Activated CD8-positive, alpha-beta memory T cell treated with anti-CD3 and anti-CD28 coated beads for 48 hours (primary cell): ENCODE data around the gene AZIN2.
"Not testable (repeated sequence)": the region's sequence is repeated elsewhere in the genome, so short reads cannot be mapped to it uniquely, and the experiment has no call there.

ENCODE experiments used
- DNase-seq, 3 experiments: peaks; one replicate each; pipeline ENCODE4 v3.0.0-alpha.2; 2020; ENCODE audit warnings: low read depth in 2 of 3, low spot score in 2 of 3

AZIN2 gene

GRCh38 chr1:33056426-33056825, 24.5 kb upstream of the AZIN2 start:
- DNase-seq, result no peak

DNA sequence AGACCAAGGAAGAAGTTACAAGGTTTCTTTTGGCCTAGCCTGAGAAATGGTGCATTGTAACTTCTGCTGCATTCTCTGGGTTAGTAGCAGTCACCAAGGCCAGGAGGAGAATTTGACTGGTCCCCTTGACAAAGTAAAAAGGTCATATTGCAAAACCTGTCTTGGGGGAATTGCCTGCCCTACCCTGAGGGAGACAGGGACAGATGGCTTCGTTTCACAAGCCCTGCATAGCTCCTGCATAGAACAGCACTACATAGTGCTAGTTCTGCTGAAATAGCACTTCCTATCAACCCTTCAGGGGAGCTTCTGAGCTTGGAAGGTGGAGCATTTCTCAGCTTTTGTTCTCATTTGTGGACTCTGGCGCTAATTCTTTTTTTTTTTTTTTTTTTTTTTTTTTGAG, 23.9 kb upstream of the AZIN2 start:
- DNase-seq, result no peak

DNA sequence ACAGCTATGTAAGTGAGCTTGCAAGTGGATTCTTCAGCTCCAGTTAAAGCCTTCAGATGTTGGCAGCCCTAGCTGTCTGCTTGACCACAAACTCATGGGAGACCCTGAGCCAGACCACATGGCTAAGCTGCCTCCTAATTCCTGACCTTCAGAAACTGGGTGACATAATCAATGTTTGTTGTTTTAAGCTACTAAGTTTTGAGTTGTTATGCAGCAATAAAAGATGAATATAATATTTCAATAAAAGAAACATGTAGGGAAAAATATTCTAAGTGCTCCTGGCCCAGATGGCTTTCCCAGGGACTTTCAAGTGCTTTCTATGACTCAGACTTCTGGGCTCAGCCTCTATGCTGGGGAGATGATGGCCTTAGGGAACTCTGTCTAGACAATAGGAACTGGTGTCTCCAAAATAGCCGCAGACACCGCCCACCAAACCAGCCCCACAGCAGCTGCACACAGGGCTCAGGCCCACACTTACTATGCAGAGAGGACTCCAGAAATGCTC, 20.3 kb upstream of the AZIN2 start:
- no peak for DNase-seq

DNA sequence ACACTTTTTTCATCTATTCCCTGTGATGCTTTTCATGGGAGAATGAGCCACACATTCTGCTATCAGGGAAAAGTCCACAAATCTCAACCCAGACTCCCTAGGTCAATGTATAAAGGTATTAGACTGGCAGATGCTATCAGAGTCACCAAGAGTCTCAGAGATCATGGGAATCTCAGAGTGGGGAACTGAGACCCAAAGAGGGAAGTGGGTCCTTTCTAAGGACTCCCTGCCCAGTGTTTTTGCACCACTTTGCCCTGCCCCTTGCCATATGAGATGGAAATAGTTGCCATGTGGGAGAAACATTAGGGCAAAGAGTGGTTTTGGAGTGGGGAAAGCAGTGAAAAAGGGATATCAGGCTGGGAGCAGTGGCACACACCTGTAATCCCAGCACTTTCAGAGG, 19.1 kb upstream of the AZIN2 start:
- DNase-seq, result no peak

GRCh38 chr1:33064284-33064683, 16.7 kb upstream of the AZIN2 start:
- DNase-seq, result not testable (repeated sequence)

- DNase-seq, result no peak
These were observed 15.7 kb upstream of the AZIN2 start for GRCh38 chr1:33065301-33065700.

GRCh38 chr1:33066477-33066876, 14.5 kb upstream of the AZIN2 start:
- DNase-seq, result not testable (repeated sequence)

GRCh38 chr1:33068108-33068507, 12.8 kb upstream of the AZIN2 start:
- DNase-seq, result not testable (repeated sequence)

GRCh38 chr1:33070628-33071027, 10.3 kb upstream of the AZIN2 start:
- DNase-seq, result no peak

- DNase-seq, result no peak
These were observed 8.2 kb upstream of the AZIN2 start for GRCh38 chr1:33072707-33073106.

GRCh38 chr1:33074193-33074945, 6.6 kb upstream of the AZIN2 start:
- DNase-seq, result no peak

DNA sequence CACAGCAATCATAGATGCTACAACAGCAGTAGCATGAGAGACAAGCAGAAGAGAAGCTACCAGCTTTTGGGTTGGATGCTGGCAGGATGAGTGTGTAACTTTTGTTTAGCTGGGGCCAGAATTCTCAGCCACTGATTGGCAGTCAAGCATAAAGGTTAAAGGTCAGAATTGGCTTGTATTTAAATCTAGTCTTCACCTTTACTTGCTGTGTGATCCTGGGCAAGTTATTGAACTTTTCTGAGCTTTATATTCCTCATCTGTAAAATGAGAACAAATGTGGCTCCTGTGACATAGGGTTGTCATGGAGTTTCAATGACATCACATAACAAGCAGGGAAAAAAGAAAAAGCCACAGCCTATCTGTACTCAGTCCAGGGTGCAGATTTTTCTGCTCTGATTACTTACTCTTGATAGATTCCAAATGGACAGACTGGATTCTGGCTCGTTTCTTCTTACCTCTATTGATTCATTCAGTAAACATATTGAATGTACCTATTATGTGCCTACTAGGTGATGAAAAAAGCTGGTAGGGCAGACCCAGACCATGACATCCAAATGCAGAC, 2.8 kb upstream of the AZIN2 start:
- DNase-seq, result no peak

DNA sequence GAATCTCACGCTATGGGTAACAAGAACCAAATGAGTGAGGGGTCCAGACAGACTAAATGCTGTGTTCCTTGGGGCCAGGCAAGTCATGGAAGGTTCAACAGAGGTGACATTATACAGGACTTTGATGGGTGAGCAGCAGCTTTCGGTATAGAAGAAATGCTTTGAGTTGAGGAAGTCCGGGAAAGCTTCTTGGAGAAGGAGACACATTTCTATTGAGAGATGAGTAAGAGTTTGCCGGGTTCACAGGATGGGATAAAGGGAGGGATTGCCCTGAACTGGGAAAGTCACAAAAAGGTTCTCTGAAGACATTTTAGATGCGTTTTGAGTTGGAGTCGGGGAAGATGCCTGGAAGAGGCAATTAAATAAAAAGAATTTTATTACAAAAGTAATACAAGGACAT, 580 bp upstream of the AZIN2 start:
- DNase-seq, result no peak

- no peak for DNase-seq
These were observed 777 bp downstream of the AZIN2 start for GRCh38 chr1:33081554-33082305.

GRCh38 chr1:33082575-33083108, 1.7 kb downstream of the AZIN2 start:
- DNase-seq, result no peak

- no peak for DNase-seq
These were observed 4.4 kb downstream of the AZIN2 start for GRCh38 chr1:33085332-33085731.

- no peak for DNase-seq
These were observed 5.5 kb downstream of the AZIN2 start for GRCh38 chr1:33086384-33086850.

- DNase-seq, result no peak
These were observed 6.7 kb downstream of the AZIN2 start for GRCh38 chr1:33087677-33088076.

DNA sequence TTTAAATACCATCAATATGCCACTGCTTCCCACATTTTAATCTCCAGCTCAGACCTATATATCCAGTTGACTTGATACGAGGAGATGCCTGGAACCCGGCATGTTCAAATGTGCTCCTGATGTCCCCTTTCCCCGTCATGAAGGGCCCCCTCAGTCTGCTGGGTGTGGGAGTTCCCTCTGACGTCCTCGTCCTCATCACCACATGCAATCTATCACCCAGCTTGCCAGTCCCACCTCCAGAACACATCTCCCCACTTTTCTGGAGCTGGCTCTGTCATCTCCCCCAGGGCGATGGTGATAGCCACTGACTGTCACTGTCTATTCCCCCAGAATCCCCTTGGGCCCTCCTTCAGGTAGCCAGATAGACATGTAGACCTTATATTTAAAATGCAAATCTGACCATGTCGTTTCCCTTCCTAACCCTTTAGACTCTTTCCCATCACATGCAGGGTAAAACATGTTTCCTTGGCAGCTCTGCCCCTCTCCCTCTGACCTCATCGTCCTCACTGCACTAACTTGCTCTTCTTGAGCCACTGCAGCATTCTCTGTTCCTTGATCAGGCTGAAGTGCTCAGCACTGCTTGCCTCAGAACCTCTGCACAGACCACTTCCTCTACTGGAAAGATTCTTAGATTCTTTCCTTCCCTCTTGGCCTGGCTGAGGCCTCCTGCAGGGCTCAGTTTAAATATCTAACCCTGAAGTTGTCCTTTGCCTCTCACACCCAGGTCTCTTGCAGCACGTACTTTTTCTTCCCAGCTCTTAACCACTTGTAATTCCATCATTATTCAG, 7.4 kb downstream of the AZIN2 start:
- no peak for DNase-seq

GRCh38 chr1:33089457-33089856, 8.5 kb downstream of the AZIN2 start:
- no peak for DNase-seq

- DNase-seq, result no peak
These were observed 11.5 kb downstream of the AZIN2 start for GRCh38 chr1:33092438-33092837.
